H1 (cell line): ENCODE measurements around the gene MFSD2B. TPM values are rescaled to one million over a fixed set of nuclear protein-coding genes. Genes with fewer than 3 reads are reported as not detected.

Experiments used
- ATF3 ChIP-seq: IDR thresholded peaks from 2 replicates; pipeline ENCODE4 v1.6.1; 2011; ENCODE audit warnings: low read depth, mild to moderate bottlenecking, low read length; ENCODE audit not compliant: insufficient read depth
- CHD2 ChIP-seq: IDR thresholded peaks from 2 replicates; pipeline ENCODE4 v1.6.1; 2012; ENCODE audit warnings: low read length, improper control_type of control experiment
- CTBP2 ChIP-seq: IDR thresholded peaks from 2 replicates; pipeline ENCODE4 v1.7.0; 2011; ENCODE audit warnings: borderline replicate concordance, mild to moderate bottlenecking, moderate library complexity, mixed read lengths, low read length; ENCODE audit not compliant: insufficient read depth, insufficient read length
- TCF12 ChIP-seq: IDR thresholded peaks from 2 replicates; pipeline ENCODE4 v1.6.1; 2011; ENCODE audit warnings: low read depth, mild to moderate bottlenecking, low read length
- polyA plus RNA-seq, 7 experiments: library from polyadenylated mRNA; depleted of rRNA in 3 of 7; stranded (reverse) in 5 of 7; unstranded in 2 of 7; fragments of >200 nt in 5 of 7; fragments of 200-250 nt in 2 of 7; gene quantifications; 1 replicate in 5 of 7; 2 replicates in 1 of 7; 4 replicates in 1 of 7; pipeline versions ENCODE4 v1.2.1 to v1.2.3, GENCODE V29; 2011 to 2013; ENCODE audit warnings: missing spikeins in 2 of 7, mixed read lengths in 2 of 7
- total RNA-seq: library from RNA; stranded (reverse); fragmentation: NEBNext Ultra II Directional; extraction: Animal tissue kit (Norgen Biotek cat#: 25700); gene quantifications from 2 replicates; pipeline ENCODE4 v1.2.1, GENCODE V29; 2021

Gene MFSD2B
- total and polyA plus RNA-seq, 2 of the 8 experiments (the other 6 are each of a cell fraction or from before 2014, with no cell fraction given): 0.33 to 0.48 TPM

- TF ChIP-seq ATF3: no peak
- TF ChIP-seq TCF12: no peak
- TF ChIP-seq CTBP2: no peak
- TF ChIP-seq CHD2: no peak
These were observed 35.9 kb downstream of the MFSD2B start (continued) for GRCh38 chr2:24045511-24046508.
